GM18868 (cell line): ENCODE measurements around the gene PPFIA1.
"Not testable (repeated sequence)": the region's sequence is repeated elsewhere in the genome, so short reads cannot be mapped to it uniquely, and the experiment has no call there.

Source experiments
- ATAC-seq: cut with Tn5 transposase; IDR thresholded peaks from one replicate; pipeline ENCODE4 v1.9.1; 2021; ENCODE audit warnings: mild to moderate bottlenecking, moderate library complexity; ENCODE audit not compliant: unreplicated experiment

PPFIA1 gene

DNA sequence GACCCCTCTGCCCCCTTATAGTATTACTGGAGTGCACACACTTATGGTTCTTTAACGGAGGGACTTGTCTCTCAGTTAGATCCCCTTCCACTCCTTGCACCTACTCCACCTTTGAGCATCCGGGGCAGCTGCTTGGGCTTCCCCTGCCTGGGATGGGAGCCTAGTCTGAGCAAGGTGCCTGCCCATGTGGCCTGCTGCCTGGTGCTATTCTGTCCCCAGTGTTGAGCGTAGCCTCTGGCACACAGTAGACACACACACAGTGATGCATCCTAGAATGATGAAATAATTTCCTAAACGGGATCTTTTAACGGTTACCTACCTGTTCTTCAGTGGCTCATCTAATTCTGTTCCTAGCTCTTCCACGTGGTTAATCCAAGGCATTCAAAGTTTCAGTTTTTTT is 22.4 kb downstream of the PPFIA1 start:
- no peak for ATAC-seq

DNA sequence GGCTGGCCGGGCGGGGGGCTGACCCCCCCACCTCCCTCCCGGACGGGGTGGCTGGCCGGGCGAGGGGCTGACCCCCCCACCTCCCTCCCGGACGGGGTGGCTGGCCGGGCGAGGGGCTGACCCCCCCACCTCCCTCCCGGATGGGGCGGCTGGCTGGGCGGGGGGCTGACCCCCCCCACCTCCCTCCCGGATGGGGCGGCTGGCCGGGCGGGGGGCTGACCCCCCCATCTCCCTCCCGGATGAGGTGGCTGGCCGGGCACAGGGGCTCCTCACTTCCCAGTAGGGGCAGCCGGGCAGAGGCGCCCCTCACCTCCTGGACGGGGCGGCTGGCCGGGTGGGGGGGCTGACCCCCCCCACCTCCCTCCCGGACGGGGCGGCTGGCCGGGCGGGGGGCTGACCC is 24.7 kb downstream of the PPFIA1 start:
- ATAC-seq, result not testable (repeated sequence)

DNA sequence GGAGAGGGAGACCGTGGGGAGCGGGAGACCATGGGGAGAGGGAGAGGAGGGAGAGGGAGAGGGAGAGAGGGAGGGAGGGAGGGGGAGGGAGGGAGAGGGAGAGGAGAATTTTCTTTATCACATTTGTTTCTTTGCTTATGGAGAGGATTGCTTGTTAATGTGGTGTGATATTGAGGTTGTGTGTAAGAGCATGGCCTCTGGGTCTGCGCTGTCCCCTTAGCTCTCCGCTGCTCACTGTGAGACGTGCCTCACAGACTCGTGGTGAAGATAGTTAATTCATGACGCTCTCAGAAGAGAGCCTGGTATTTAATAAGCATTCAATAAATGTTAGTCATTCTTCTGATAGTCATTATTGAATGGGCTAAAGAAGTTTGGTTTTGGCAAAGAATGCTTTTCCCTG is 26.2 kb downstream of the PPFIA1 start:
- ATAC-seq, result no peak

DNA sequence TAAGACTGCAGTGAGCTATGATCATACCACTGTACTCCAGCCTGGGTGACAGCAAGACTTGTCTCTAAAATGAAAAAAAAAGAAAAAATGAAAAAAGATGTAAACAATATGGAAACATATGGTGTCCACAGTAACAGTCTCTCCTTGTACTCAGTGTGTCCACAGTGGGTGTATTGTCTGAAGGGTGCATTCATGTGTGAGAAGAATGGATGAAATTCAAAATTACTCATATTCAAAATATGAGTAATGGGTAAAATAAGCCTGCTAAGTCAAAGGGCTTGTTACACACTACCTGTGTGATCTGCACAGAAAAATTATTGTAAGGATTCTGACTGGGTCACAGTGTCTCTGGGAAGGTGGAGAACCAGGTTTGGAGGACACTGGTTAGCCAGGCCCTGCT is 26.9 kb downstream of the PPFIA1 start:
- ATAC-seq, result no peak

DNA sequence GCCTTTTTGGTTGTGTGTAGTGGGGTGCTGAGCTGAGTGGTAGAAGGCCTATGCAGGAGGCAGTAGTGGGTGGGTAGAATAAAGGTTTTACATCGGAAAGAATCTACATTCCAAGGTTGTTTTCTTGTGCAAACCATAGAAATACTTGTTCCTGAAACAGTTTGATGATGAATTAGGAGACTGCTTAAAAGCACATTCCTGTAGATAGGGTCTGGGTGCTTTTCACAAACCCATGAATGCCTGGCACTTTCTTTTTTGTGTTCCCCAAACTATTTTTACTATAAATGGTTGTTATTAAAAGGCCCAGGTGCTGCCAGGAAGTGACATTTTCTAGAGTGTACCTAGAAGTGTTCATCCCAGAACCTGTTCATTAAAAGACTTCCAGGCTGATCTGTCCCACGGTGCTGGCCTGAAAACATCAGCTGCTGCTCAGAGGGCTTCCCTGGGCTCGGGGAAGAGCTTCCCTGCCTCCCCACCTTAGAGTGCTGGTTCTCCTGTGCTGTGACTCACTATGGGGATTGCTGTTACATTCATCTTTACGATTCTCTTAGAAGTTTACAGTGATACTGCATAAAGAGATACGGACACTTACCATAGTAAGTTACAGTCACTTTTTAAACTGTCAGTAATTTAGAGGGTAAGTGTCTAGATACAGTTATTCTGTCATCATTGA is 27.9 kb downstream of the PPFIA1 start:
- no peak for ATAC-seq

DNA sequence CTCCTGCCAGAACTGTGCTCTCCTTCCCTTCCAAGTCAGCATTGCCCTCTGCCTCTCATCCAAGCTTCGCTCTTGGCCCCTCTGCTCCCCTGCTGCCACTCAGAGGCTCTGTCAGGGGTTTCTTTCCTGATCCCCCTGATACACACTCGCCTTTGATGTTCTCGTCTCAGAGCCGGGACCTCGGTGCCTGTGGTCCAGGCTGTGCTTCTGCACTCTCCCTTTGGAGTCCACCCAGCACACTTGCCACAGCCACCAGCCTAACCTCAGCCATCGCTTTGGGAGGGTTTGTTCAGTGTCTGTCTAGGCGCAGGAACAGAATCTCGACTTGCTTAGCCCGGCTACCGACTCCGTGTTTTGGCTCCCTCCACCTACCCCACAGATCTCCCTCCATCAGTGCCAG is 29.1 kb downstream of the PPFIA1 start:
- ATAC-seq, result no peak

DNA sequence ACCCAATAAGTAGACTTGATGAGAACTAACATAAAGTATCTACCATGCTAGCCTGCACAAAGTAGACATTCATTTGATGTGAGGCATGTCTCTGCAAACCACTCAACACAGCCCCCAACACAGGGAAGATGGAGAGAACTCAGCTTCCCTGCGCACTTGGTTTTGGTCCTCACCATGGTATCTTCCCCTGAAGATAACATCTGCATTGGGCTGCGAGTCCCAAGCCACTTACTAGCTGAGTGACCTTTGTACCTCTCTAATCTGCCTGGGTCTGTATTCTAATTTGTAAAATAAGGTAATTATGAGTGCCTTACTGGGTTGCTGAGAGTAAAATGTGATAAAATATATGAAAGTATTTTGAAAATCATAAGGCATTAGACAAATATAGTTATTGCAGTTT is 30.7 kb downstream of the PPFIA1 start:
- ATAC-seq, result no peak

DNA sequence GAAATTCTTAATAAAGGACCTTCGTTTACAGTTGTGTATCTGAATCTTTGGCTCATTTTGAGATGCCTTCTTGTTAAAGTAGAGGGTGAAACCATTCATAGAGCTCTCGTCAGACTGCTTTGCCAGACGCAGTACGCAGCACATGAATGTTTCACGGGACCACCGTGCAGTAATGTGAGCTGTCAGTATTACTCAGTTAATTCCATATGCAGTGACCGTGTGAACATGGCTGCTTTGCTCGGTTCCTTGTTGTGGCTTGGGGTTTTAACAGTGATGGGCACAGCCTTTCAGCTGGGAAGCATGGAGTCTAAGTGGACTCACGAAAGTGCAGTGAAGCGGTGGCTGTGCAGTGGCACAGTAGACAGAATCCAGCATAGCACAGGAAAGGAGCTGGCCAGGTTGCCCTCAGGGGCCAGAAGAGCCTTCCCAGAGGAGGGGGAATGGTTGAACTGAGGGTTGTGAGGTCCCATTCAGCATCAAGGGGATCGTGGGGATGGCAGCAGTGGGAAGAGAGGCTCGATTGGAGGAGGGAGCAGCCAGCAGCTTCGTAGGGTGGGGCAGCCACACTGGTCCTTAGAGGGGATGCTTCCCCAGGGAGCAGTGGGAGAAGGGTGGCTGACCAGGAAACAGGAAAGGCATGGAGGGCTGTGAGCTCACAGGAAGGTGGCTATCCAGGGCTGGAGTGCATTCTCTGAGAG is 31.4 kb downstream of the PPFIA1 start:
- no peak for ATAC-seq

DNA sequence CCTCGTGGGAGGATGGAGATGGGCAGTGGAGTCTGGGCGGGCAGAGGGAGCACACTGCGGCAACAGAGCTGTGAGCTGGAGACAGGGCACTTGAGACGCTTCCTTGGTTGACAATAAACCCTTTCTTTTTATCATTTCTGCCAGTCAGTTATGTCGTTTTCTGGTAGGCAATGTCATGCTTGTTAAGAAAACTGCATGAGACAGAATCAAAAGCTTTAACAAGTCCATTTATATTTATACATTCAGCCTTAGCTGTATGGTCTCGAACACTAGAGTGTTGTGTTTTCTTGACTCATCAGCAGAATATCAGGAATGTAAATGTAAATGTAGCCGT is 31.9 kb downstream of the PPFIA1 start:
- no peak for ATAC-seq

DNA sequence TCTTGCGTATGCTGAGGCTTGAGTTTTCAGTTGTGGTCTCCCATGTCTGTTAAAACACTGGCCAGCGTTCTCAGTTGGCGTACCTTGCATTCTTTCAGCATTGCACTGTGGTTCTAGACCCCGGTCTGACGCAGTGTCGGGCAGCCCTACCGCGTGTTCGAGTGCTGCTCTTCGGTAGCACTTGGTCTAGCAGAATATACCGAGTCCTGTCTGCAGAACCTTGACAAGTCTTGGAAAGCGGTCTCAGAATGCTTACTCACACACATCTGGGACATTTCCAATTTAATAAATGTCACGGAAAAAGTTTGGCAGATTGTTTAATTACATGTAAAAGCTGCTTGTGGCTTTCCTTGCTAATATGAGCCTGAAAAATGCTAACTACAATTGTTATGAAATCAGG is 32.6 kb downstream of the PPFIA1 start:
- no peak for ATAC-seq

DNA sequence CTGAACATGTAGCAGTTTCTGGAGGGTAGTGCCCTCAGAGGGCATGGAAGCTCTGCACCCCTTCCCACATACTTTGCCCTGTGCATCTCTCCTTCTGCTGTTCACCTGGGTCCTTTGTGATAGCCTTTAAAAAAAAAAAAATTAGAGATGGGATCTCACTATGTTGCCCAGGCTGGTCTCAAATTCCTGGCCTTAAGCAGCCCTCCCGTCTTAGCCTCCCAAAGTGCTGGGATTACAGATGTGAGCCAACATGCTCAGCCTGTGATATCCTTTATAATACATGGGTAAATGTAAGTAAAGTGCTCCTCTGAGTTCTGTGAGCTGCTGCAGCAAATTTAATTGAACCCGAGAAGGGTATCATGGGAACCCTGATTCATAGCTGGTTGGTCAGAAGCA is 33.7 kb downstream of the PPFIA1 start:
- no peak for ATAC-seq

DNA sequence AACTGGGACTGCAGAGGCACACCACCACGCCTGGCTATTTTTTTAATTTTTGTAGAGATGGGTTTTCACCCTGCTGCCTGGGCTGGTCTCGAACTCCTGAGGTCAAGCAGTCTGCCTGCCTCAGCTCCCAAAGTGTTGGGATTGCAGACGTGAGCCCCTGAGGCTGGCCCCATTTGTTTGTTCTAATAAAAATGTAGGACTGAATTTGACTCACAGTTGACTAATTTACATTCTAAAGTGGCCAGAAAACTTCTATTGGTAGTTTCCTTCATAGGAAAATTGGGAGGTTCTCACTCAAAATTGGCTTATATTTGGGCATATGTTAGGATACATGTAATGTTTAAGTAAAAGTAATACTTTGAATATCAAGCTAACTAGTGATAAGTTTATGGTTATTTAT is 35.0 kb downstream of the PPFIA1 start:
- ATAC-seq, result no peak

DNA sequence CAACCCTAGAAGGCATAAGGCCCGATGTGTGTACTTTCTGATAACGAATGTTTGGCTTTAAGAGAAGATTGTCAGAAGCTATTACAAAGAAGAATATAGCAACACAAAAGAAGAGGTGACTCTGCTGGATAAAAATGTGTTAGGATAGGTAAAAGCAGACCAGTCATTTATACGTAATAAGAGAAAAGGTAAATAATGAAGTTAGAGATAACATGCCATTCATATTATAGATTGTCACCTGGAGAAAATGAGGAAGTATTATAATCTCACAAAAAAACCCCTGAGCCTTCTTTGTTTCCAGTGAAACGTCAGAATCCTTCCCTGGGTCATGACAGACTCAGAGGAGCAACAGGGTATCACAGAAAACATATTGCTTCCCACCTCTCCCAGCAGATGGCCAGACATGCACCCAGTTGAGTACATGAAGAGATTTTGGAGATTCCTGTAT is 36.1 kb downstream of the PPFIA1 start:
- no peak for ATAC-seq

DNA sequence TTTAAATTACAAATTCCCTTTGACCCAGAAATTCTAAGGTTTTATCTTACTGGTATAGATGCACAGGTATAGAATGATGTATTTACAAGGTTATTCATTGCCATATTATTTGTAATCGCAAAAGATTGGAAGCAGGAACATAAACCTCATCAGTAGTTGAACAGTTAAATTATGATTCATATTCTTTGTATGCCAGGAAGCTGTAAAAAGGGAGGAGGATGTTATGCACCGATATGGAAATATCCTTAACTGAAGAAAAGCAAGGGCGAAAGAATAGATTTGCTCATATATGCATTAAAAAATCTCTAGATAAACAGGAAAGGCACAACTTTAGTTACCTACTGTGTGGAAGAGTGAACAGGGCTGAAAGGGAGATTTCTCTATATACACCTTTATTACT is 36.7 kb downstream of the PPFIA1 start:
- ATAC-seq, result no peak

DNA sequence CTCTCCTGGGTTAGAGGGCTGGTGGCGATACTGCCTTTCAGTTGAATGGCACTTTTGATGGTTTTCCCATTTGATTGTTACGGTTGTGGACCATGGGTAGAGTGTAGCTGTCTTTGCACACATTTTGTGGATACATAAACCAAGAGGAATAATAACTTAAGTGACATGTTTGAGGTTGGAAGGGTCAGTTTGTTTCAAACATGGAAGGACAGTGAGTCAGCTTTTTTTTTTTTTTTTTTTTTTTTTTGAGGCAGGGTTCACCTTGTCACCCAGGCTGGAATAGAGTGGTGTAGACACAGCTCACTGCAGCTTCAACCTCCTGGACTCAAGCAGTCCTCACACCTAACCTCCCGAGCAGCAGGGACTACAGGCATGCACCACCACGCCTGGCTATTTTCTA is 41.1 kb downstream of the PPFIA1 start:
- ATAC-seq, result no peak

DNA sequence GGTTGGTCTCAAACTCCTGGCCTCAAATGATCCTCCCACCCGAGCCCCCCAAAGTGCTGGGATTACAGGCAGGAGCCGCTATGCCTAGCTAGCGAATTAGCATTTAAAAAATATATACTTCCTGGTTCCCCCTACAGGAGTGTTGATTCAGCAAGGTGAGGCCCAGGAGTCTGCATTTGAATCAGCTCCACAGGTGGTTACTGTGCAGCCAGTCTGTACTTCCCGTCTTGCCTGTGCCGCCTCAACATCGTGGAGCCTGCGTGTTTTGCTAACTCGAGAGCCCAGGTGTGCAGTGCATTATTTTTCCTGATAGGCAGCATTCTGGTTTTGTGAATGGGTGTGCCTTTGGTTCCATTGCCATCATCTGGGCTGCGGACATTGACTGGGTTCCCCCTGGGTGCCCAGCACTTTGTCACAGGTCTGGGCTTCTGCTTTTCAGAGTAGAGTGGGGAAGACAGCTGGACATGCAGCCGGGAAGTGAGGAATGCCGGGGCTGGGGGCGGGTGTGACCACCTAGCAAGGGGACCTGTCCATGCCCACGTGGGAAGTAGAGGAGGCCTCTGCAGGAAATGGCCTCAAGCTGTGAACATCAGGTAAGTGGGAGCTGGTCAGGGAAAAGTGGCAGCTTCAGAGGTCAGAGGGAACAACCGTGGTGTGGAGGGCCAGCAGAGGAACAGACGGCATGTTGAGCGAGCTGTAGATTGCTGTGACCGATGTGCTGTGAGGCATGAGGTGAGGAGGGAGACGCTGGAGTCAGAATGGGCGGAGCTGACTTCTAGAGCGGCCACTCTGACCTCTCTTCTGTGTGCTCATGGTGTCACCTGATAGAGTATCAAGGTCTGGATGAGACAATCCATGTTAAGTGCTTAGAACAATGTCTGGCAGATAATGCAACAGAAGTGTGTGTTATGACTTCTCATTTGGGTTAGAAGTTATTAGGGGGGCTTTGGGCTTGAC is 42.2 kb downstream of the PPFIA1 start:
- no peak for ATAC-seq

DNA sequence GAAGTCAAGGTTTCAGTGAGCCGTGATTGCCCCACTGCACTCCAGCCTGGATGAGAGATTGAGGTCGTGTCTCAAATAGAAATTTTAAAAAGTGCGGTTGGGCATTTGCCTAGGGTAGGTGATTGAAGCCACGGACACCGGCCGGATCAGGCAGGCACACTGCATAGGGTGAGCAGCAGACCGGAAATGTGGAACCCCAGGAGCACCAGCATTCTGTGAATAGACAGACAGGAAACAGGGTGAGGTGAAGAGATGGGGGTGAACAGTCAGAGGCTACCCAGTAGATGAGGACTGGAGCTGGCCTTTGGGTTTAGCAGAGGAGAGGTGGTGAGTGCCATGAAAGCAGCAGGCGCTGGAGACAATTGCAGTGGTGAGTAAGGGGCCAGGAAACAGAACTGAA is 43.5 kb downstream of the PPFIA1 start:
- no peak for ATAC-seq

DNA sequence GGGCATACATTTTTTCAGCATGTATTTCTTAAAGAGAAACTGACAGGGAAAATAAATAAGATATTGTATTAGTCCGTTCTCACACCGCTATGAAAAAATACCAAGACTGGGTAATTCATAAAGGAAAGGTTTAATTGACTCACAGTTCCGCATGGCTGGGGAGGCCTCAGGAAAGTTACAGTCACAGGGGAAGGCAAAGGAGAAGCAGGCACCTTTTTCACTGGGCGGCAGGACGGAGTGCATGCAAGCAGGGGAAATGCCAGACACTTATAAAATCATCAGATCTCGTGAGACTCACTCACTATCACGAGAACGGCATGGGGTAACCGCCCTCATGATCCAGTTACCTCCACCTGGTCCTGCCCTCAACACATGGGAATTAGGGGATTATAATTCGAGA is 44.2 kb downstream of the PPFIA1 start:
- no peak for ATAC-seq

DNA sequence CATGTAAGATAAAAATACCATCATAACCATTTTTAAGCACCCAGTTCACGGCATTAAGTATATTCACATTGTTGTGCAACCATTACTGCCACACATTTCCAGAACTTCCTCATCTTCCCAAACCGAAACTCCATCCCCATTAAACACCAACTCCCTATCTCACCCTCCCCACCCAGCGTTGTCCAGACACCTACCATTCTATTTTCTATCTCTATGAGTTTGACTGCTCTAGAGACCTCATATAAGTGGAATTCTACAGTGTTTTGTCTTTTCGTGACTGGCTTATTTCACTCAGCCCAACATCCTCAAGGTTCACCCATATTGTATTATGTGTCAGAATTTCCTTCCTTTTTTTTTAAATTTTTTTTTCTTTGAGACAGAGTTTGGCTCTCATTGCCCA is 45.2 kb downstream of the PPFIA1 start:
- ATAC-seq, result no peak

DNA sequence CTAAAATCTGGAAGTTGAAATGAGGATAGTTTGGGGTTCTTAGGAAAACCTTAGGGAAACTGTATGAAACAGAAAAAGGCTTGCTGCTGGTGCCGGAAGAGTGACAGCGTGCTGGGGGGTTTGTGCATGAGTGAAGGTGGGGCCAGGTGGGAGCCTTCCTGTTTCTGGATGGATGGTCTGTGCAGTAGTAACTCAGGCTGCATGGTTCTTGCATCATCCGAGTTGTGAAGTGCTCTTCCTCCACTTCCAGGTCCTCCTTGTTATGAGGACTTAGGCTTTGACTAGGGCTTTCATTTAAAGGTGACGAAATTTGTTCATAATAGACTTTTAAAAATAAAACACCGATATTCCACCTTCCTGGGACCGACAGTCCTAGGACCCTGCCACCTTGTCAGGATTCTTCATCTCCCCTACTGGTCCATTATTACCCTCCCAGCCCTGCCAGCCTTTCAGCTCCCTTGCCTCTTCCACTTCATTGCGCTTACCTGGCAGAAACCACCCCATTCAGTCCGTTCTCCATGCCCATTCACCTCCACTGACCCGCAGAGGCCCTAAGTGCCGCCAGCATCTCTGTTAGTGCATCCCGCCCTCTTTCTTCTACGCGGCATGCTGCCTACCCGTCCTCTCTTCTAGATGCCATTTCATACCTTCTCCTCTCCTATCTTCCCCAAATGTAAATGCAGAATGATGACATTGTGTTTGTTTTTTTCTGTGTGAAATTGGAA is 47.3 kb downstream of the PPFIA1 start:
- no peak for ATAC-seq

DNA sequence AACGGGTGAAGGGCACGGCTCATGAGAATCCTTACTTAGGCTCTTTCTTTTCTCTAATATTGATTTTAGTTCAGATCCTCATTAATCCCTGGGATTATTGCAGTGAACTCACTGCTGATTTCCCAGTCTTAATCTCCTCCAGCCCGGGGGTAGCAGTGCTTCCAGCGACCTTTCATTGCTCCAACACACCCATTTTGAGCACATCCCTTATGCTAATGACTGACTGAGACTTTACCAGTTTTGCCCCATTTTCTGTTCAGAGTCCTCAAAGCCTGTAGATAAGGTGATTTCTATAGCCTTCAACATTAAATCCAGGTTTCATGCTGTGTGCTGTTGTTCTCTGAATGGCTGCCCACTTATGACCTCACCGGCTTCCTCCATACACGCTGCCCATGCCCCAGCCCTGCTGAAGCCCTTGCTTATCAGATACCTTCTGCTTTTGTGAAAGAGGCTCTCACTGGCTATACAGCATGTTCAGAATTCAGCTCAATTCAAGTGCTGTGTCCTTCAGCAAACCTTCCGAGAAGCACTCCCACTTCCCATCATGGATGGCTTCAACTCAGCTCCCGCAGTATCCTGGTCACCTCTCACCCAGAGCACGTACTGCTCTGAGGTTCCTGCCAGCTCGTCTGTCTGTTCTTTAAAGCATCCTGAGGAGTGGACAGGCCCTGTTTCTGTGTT is 49.0 kb downstream of the PPFIA1 start:
- ATAC-seq, result no peak
